ENCODE measurements around the gene CSTPP1. TPM values are rescaled to one million over a fixed set of nuclear protein-coding genes. Genes with fewer than 3 reads are reported as not detected.

CSTPP1 gene
- total RNA-seq, 2 experiments from 2014 or later = 12.8 to 14.4 TPM

GRCh38 chr11:47121056-47121455 is 184.5 kb downstream of the CSTPP1 start:
- ChIA-PET CTCF (interaction anchor here (1.4 kb wide), 1 partner anchor 32 kb away, joined by 8 read pairs; no protein-coding TSS in a partner anchor), POLR2A (interaction anchor here (0.5 kb wide), 1 partner anchor 24 kb away, joined by 4 read pairs; no protein-coding TSS in a partner anchor)
- TF ChIP-seq, protein P1, sequence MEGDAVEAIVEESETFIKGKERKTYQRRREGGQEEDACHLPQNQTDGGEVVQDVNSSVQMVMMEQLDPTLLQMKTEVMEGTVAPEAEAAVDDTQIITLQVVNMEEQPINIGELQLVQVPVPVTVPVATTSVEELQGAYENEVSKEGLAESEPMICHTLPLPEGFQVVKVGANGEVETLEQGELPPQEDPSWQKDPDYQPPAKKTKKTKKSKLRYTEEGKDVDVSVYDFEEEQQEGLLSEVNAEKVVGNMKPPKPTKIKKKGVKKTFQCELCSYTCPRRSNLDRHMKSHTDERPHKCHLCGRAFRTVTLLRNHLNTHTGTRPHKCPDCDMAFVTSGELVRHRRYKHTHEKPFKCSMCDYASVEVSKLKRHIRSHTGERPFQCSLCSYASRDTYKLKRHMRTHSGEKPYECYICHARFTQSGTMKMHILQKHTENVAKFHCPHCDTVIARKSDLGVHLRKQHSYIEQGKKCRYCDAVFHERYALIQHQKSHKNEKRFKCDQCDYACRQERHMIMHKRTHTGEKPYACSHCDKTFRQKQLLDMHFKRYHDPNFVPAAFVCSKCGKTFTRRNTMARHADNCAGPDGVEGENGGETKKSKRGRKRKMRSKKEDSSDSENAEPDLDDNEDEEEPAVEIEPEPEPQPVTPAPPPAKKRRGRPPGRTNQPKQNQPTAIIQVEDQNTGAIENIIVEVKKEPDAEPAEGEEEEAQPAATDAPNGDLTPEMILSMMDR (IDR thresholded peaks at IDR 0.05) = no peak
- Mint-ChIP-seq H3K9me3 (no peaks in the 10 kb centered on the region), H3K36me3 (ENCODE audit: low read depth) (no peaks in the 10 kb centered on the region), H3K27ac (no peak overlapping the region), H3K4me3 (no peak overlapping the region), H3K27me3 (no peaks in the 10 kb centered on the region), H3K4me1 (ENCODE audit: low read depth) (no peaks in the 10 kb centered on the region)
- DNase-seq (no peak), ATAC-seq (no peak)
- intact Hi-C loops (cut with micrococcal nuclease) = no loop called here

GRCh38 chr11:47121731-47122130 is 185.2 kb downstream of the CSTPP1 start:
- Mint-ChIP-seq H3K27ac (no peak overlapping the region), H3K4me1 (ENCODE audit: low read depth) (no peaks in the 10 kb centered on the region), H3K27me3 (no peaks in the 10 kb centered on the region), H3K36me3 (ENCODE audit: low read depth) (no peaks in the 10 kb centered on the region), H3K4me3 (no peak overlapping the region), H3K9me3 (no peaks in the 10 kb centered on the region)
- TF ChIP-seq, protein P1 (IDR thresholded peaks at IDR 0.05) = no peak
- ChIA-PET POLR2A (no interaction called here), CTCF (interaction anchor here (1.4 kb wide), 1 partner anchor 31 kb away, joined by 8 read pairs; no protein-coding TSS in a partner anchor)
- intact Hi-C loops (cut with micrococcal nuclease) = no loop called here
- no peak for ATAC-seq
- no peak for DNase-seq

DNA sequence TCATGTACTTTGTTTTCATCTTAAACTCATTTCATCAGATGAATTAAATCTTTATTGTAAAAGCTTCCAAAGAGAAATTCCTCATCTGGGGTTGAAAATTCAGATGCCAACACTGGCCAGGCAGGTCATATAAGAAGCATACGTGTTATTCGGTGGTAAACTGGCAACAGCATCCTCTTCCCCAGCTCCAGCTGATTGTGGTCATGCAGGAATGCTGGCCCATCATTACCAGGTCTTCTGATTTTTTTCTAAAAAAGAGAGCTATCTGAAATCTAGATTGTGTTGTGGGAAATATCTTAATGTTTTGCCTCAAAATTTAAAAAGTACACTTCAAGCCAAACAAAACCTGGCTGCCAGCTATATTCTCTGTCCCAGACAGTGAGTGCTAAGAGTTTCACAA is 186.5 kb downstream of the CSTPP1 start:
- TF ChIP-seq, protein P1 (IDR thresholded peaks at IDR 0.05) = no peak
- Mint-ChIP-seq H3K36me3 (ENCODE audit: low read depth) (no peaks in the 10 kb centered on the region), H3K27me3 (no peaks in the 10 kb centered on the region), H3K27ac (no peak overlapping the region), H3K4me1 (ENCODE audit: low read depth) (no peaks in the 10 kb centered on the region), H3K4me3 (no peak overlapping the region), H3K9me3 (no peaks in the 10 kb centered on the region)
- ChIA-PET POLR2A (no interaction called here), CTCF (interaction anchor here (1.3 kb wide), 1 partner anchor 30 kb away, joined by 4 read pairs; no protein-coding TSS in a partner anchor)
- DNase-seq (no peak), ATAC-seq (no peak)
- intact Hi-C loops (cut with micrococcal nuclease) = no loop called here

DNA sequence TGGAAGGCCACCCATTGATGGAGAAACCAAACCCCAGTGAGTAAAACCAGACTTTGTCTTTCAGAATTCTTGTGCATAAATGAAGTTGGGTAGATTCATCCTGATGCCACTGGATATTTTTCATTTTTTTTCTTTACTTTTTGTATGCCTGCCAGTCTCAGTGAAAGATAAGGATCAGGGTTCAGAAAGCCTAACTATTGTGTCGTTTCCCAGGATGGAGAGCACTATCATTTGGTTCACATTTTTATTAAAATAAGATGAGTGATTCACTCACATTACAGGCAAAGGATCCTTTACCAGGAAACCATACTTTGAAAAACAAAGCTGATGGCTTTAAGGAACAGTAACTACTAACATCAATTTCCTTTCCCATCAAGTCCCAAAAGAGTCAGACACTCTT is 188.1 kb downstream of the CSTPP1 start:
- TF ChIP-seq, protein P1 (IDR thresholded peaks at IDR 0.05) = no peak
- Mint-ChIP-seq H3K27me3 (no peaks in the 10 kb centered on the region), H3K4me1 (ENCODE audit: low read depth) (no peaks in the 10 kb centered on the region), H3K27ac (no peak overlapping the region), H3K9me3 (no peaks in the 10 kb centered on the region), H3K4me3 (no peak overlapping the region), H3K36me3 (ENCODE audit: low read depth) (no peaks in the 10 kb centered on the region)
- ATAC-seq (no peak), DNase-seq (no peak)
- intact Hi-C loops (cut with micrococcal nuclease) = no loop called here
- POLR2A ChIA-PET = no interaction called here
- CTCF ChIA-PET = interaction anchor here (1.3 kb wide), 1 partner anchor 28 kb away, joined by 5 read pairs; no protein-coding TSS in a partner anchor

DNA sequence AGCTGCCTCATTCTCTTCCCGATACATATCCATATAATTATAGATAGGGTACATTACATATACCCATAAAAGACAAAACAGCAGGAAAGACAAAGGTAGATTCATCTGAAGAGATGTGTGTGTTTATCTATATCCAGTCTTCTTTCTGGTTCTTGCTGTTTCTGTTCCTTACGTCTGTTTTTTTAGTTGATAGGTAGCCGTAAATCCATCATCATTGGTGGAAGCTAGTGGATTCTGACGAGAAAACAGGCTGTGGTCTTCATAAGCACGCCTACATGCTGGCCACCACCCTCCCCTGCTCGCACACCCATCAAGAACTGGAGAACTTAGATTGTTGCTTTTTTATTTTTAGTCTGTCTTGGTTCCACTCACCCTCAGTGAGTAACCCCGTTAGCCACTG is 188.5 kb downstream of the CSTPP1 start:
- intact Hi-C loops (cut with micrococcal nuclease) = no loop called here
- H3K36me3 Mint-ChIP-seq (ENCODE audit: low read depth) = no peaks in the 10 kb centered on the region
- no peak overlapping the region for H3K4me3 Mint-ChIP-seq
- DNase-seq = no peak
- H3K9me3 Mint-ChIP-seq = no peaks in the 10 kb centered on the region
- ChIA-PET CTCF (interaction anchor here (1.3 kb wide), 1 partner anchor 28 kb away, joined by 5 read pairs; no protein-coding TSS in a partner anchor), POLR2A (interaction anchor here (0.6 kb wide), 1 partner anchor 9 kb away, joined by 3 read pairs; no protein-coding TSS in a partner anchor)
- no peaks in the 10 kb centered on the region for H3K4me1 Mint-ChIP-seq (ENCODE audit: low read depth)
- no peak overlapping the region for H3K27ac Mint-ChIP-seq
- TF ChIP-seq, protein P1 (IDR thresholded peaks at IDR 0.05) = no peak
- no peaks in the 10 kb centered on the region for H3K27me3 Mint-ChIP-seq
- ATAC-seq = no peak
